HuH-7.5 (cell line): ENCODE measurements around the gene PRKCB.

Source experiments
- DNase-seq: peaks from one replicate; pipeline ENCODE4 v3.0.0; 2011; ENCODE audit warnings: low spot score

PRKCB gene

DNA sequence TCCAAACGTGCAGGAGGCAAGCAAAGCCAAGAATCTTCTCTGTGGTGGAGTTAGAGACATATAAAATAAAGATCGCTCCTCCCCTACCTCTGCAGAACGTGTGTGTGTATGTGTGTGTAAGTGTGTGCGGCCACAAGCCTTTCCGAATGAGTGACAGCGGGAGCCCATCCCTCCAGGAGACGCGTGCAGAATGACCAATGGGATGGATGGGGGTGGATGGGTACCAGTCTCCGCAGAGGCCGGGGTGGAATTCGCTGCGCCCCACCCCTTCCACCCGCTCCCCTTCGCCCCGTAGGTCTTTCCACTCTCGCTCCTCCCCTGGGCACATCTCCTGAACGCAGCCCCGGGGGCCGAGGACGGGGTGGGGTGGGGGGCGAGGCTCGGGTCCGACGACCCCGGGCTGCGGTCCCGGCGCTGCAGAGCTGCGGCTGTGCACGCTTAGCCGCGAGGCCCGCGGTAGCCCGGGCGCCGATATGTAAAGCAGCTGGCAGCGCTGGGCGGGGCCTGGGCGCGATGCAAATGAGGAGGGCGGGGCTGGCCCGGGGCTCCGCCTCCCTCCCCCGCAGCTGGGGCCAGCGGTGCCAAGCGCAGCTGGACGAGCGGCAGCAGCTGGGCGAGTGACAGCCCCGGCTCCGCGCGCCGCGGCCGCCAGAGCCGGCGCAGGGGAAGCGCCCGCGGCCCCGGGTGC, at the start of gene PRKCB:
PRKCB (plus strand) TSS at position 594 of the 688 bp plus-strand sequence.
- no peak for DNase-seq

GRCh38 chr16:23786964-23787561, 48.7 kb upstream of the PRKCB start:
- no peak for DNase-seq

DNA sequence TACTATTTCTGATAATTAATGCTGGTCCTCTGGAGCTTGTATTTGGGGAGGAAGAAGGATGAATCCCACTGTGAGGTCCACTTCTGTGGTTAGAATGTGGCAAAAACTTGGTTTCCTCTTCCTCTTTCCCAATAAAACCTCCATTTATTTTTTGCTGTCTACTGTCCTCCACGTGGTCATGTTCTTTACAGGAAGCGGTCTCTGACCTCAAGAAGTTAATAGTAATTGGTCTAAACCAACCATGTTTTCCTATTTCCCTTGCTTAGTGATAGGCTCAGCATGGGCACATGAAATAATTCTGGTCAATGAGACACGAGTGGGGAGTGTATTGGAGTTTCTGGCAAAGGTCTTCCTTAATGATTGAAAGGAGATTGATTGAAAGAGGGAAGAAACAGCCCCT, 47.1 kb upstream of the PRKCB start:
- DNase-seq, result no peak

DNA sequence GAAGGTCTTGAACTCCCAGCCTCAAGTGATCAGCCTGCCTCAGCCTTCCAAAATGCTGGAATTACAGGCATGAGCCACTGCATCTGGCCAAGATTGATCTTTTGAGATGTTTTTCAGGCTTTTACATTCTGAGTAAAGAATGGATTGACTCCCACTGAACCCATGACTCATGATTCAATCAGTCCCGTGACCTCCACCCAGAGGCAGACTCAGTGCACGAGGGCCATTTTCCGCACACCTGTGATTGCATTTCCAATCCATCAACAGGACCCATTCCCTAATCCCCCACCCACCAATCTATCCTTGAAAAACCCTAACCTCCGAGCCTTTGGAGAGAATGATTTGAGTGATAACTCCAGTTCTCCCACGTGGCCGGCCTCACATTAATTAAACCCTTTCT, 40.4 kb upstream of the PRKCB start:
- DNase-seq, result no peak

DNA sequence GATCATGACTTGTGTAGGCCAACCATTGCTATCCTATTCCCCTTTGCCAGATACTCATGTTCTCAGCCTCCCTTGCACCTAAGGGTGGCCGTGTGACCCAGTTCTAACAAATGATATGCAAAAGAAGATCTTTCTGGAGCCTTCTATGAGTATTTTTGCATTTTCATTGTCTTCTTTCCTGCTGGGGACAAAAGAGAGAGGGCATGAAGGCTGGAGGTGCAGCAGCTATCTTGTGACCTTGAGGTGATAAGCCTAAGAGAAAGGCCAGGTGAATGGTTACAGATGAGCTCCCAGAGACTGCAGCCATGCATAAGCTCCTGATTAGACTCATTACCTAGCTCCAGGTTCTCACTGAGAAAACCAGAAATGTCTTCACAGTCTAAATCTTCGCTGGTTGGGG, 38.8 kb upstream of the PRKCB start:
- no peak for DNase-seq

GRCh38 chr16:23801378-23801777, 34.4 kb upstream of the PRKCB start:
- peak; percentile 21 for DNase-seq

GRCh38 chr16:23802776-23803175, 33.0 kb upstream of the PRKCB start:
- DNase-seq, result no peak

DNA sequence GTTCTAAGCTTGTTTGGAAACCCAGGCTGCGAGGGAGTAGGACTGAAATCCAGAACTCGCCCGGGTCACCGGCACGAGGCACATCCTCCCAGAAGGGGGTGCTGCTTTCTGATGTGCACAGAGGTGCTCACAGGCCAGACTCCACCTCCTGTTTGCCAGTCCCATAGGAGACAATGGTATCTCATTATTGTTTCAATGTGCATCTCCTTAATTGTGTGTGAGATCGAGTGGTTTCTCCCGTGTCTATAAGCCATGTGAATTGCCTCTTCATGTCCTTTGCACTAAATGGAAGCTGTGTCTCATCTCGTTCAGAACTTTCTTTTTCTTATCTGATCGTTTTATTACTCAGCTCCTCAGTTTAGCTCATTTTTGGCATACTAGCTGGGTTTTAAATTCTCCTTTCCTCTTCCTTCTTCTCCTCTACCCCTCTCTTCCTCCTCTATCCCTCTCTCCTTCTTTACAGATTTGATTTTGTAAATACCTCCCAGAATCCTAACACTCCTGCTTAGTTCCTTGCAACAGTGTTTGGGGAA, 32.1 kb upstream of the PRKCB start:
- peak; percentile 32 for DNase-seq

- no peak for DNase-seq
These were observed 28.8 kb upstream of the PRKCB start for GRCh38 chr16:23807028-23807427.

- DNase-seq, result no peak
These were observed 14.3 kb upstream of the PRKCB start for GRCh38 chr16:23821467-23821866.

DNA sequence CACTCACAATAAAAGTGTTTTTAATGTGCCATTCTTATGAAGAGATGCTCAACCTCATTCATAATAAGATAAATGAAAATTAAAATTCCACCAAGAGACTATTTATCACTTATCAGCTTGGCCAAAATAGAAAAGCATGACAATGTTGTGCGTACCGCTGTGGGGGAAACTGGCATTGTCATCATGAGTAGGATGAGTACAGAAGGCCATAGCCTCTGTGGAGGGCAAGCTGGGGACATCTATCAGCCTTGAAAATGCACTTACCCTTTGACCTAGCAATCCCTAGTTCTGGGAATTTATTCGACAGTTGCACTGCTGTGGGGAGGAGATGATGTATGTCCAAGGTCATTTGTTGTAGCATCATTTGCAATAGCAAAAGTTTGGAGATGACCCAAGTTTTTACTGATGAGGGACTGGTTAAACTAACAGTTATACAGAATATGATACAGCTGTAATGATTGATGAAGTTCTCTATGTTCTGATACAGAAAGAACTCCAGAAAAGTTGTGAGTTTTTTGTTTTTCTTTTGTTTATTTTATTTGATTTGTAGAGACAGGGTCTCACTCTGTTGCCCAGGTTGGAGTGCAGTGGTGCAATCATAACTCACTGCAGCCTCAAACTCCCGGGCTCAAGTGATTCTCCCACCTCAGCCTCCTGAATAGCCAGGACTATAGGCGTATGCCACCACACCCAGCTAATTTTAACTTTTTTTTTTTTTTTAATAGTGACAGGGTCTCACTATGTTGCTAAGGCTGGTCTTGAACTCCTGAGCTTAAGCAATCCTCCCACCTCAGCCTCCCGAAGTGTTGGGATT, 13.7 kb upstream of the PRKCB start:
- DNase-seq, result no peak

GRCh38 chr16:23823475-23824384, 12.1 kb upstream of the PRKCB start:
- no peak for DNase-seq

GRCh38 chr16:23824909-23825308, 10.9 kb upstream of the PRKCB start:
- DNase-seq, result no peak

DNA sequence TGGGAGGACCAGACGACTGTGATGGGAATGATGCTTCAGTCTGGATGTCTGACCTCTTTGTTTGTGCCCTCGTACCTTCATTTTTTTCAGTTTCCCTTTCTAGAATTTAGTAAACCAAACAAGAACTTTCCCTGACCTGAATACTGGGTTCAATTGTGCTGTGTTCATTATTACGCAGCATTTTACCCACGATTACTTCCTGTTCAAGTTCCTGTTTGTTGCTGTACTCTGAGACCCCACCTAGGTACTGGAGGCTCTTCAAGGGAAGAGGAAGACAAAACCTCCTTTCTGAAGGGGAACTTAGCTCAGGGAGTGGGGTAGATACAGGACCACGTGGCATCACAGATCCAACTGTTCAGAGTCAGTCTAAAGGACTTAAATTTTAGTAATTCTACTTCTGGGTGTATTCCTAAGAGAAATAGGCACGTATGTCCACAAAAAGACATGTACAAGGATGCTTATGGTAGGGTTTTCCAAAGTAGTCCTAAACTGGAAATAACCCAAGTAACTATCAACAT, 9.2 kb upstream of the PRKCB start:
- no peak for DNase-seq

- DNase-seq, result no peak
These were observed 8.7 kb upstream of the PRKCB start for GRCh38 chr16:23827057-23827456.

- no peak for DNase-seq
These were observed 6.3 kb upstream of the PRKCB start for GRCh38 chr16:23829454-23829853.

DNA sequence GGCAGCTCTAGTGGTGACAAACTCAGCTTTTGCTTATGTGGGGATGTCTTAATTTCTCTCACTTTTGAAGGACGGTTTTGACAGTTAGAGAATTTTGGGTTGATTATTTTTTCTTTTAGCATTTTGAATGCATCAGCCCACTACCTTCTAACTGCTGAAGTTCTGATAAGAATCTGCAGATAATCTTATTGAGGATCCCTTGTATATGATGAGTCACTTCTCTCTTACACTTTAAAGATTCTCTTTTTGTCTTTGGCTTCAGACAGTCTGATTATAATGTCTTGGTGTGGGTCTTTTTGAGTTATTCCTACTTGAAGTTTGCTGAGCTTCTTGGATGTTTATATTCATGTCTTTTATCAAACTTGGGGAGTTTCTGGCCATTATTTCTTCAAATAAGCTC, 5.5 kb upstream of the PRKCB start:
- no peak for DNase-seq

DNA sequence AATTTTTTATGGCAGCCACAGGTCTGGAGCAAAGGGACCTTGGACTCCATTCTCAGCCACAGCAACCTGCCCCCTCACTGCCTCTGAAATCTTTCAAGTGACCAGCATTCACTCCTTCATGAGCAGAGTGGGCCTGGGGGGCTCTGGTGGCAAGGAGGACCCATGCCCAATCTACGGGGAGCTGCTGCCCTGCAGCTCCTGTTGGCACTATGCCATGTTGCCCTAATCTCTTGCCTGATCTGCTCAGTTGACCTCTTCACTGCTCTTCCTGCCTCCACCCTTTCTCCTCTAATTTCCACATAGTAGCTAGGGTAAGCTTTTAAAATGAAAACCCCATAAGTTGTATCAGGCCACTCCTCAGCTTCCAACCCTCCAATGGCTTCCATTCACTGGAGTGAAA, 2.9 kb upstream of the PRKCB start:
- DNase-seq, result no peak

DNA sequence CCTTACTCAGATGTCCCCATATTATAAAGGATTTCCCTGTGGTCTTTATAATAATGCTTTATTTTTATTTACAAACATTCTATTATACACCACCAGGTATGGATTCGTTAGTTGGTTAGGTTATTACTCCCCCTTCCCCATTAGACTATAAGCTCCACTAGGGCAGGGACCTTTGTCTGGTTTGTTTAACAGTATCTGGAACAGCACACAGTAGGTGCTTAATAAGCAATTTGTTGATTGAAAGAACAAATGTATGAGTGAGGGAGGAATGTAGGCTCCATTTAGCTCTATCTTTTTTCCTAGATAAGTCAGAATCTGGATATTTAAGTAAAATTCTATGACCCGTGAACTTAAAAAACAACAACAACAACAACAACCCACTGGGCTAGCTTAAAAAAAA, 2.3 kb upstream of the PRKCB start:
- no peak for DNase-seq

- DNase-seq, result no peak
These were observed 1.7 kb upstream of the PRKCB start for GRCh38 chr16:23833960-23834685.

DNA sequence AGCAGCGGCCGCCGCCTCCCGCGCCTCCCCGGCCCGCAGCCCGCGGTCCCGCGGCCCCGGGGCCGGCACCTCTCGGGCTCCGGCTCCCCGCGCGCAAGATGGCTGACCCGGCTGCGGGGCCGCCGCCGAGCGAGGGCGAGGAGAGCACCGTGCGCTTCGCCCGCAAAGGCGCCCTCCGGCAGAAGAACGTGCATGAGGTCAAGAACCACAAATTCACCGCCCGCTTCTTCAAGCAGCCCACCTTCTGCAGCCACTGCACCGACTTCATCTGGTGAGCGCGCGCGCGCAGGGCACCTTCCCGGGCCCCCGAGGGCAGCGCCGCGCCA, 258 bp downstream of the PRKCB start:
- DNase-seq, result no peak
